Stimulated activated CD4-positive, alpha-beta T cell treated with anti-CD3 and anti-CD28 coated beads, Interleukin-1b, Interleukin-23, amount 100 ng/mL, for 24 hours (primary cell): Measurements from ENCODE around the gene PPP1R26.

Source experiments
- DNase-seq, 4 experiments: peaks; one replicate each; pipeline ENCODE4 v3.0.0-alpha.2; 2020; ENCODE audit warnings: low read depth in 4 of 4, low spot score in 1 of 4

PPP1R26 gene

DNA sequence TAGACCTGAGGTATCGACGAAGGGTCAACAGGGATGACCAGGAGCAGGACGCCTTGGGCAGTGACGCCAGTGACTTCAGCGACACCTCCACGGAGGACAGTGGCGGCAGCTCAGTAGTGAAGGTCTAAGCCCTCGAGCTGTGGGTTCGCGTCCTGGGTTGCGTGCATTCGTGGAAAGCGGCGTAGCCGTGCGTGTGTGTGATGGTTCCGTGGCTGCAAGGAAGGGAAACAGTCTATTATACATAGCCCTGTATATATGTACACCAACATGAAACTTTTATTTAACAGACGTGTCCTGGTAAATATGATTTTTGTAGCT lies 8.4 kb downstream of the PPP1R26 start:
- no peak for DNase-seq

- DNase-seq, result no peak
Measured at GRCh38 chr9:135488527-135488926, 8.9 kb downstream of the PPP1R26 start.

DNA sequence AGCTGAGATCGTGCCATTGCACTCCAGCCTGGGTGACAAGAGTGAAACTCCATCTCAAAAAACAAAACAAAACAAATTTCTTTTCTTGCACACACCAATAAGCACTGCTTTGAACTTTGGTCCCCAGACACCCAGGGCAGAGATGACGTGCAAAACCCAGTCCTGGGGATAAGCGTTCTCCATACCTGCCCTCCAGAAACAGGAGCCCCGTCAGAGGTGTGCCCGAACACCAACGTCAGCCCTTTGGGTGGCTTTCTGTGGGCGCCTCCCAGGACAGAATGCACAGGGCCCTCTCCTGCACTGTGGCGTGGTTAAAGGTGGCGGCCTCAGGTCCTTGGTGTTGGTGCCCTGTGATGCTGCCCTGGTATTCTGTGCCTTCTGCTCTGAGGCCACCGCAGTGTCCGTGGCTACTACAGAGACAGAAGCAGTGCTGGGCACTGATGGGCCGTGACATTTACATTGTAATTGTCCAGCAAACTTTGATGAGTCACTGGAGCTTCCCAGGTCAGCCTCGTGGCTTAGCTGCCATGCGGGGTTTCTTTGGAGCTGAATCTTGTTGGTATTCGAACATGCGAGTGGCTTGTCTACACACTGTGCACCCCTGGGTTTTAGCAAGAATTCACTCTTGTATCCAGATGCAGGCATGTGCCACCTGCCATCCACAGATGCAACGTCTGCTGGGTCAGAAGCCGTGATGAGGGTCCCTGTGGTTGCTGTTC lies 9.8 kb downstream of the PPP1R26 start:
- no peak for DNase-seq

- no peak for DNase-seq
Measured at GRCh38 chr9:135490166-135490870, 10.7 kb downstream of the PPP1R26 start.

DNA sequence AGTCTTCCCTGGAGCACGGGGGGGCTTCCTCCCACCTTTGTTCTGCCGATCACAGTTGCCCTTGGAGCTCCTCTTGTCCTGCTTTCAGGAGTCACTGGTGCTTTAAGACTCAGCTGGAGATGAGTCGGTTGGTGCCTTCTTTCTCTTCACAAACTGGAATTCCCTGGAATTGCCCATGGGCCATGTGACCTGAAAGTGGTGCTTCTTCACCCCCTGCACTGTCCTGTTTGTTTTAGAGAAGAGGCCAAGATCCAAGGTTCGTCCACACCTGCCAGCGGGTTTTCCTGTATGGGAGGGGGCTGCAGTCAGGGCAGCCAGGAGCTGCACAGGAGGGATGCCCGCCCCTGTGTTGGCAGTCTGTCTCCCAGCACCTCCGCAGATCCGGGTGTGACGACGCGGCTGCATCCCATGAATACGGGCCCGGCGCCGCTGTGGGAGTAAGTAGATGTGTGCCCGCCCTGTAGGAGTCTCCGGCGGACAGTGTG lies 11.4 kb downstream of the PPP1R26 start:
- no peak for DNase-seq

- DNase-seq, result no peak
Measured at GRCh38 chr9:135491764-135492163, 12.2 kb downstream of the PPP1R26 start.

- DNase-seq, result no peak
Measured at GRCh38 chr9:135492886-135493669, 13.5 kb downstream of the PPP1R26 start.

- no peak for DNase-seq
Measured at GRCh38 chr9:135494791-135495559, 15.4 kb downstream of the PPP1R26 start.

DNA sequence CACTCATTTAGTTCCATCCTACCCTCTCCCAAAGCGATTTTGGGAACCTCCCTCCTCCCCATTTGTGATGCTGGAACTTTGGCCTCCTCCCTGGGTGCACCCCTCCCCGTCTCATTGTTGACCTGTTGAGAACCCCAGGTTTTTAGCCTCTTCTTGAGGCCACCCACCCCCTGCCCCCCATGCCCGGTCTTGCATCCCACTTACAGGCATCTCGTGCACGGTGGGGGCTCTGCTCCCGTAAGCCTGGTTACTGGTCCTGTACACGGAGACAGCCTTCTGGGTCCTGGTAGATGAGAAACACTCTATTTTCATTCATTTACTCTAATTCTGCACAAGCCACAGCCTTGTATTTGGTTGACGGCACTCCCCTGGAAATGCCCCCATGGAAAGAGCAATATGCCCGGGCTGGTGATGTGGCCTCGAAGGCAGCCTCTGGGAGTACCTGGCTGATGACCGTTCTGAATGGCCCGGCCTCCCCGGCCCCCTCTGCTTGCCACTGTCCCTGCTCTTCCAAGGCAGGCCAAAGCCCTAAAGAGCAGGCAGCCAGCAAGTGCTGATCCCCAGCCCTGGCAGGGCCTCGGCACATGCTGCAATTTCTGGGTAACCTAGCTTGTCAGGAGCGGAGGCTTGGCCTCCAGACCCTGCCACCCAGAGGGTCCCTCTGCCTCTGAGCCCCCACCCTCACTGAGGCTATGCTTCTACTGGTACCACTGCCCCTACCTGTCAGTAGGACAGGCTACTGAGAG lies 19.0 kb downstream of the PPP1R26 start:
- DNase-seq, result no peak

DNA sequence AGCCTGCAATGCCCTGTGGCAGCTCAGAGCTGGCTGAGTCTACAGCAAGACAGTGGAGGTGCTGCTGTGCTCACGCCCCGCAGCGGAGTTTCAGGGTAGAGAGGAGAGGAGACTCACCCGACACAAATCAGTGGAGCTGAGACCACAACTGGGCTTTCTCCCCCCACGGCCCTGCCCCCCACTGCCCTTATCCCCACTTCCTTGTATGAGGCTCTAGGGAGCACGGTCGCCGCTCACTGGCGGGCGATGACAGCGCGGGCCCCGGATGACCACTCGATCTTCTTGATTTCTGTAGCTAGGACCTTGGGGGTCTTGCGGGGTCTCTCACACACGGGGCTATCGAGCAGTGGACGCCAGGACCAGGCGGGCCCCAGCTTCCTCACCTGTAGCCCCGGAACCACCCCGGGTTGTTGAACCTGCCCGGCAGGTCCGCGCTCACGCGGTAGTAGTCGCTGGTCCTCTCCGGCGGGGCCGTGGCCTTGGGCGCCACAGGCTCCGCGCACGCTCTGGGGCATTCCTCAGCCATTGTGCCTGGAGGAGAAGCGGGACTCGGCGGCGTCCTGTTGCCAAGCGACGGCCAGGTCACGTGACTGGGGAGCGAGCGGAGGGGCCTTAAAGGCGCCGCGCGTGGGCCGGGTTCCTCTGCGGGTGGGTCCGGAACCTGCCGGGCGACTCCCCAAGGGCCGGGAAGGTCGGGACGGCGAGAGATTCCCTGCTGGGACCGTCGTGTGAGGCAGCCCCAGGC lies 19.9 kb downstream of the PPP1R26 start:
- DNase-seq, result peak; percentile 83 to 90 (median 84)

DNA sequence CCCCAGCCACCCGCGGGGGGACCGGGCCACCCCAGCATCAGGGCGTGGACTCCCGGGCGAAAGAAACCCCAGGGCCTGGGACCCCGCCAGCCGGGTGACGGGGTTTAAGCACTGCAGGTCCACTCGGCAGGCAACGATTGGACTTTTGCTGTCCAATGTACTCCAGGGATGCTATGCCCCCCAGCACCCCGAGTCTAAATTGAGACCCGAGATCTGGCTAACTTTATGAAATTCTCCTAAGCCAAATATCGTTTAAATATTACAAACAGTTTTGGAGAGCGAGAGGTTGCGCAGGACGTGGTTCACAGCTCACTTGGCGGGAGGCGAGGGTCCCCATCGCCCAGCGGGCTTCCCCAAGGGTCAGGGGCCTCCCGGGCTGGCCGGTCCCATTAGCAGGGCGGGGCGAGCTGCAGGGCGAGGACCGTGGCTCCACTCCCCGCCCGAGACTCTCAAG lies 20.5 kb downstream of the PPP1R26 start:
- no peak for DNase-seq

GRCh38 chr9:135500525-135501260 lies 21.1 kb downstream of the PPP1R26 start, which contains the start of gene MRPS2:
Gene MRPS2 (plus strand): TSS chr9:135500682. CDS start chr9:135500711, 29 bp downstream.
- DNase-seq, result peak; percentile 64 to 75 (median 69)

- peak in 2 of 4 experiments; percentile 51 to 54 for DNase-seq
Measured at GRCh38 chr9:135501261-135502167, 21.9 kb downstream of the PPP1R26 start.

DNA sequence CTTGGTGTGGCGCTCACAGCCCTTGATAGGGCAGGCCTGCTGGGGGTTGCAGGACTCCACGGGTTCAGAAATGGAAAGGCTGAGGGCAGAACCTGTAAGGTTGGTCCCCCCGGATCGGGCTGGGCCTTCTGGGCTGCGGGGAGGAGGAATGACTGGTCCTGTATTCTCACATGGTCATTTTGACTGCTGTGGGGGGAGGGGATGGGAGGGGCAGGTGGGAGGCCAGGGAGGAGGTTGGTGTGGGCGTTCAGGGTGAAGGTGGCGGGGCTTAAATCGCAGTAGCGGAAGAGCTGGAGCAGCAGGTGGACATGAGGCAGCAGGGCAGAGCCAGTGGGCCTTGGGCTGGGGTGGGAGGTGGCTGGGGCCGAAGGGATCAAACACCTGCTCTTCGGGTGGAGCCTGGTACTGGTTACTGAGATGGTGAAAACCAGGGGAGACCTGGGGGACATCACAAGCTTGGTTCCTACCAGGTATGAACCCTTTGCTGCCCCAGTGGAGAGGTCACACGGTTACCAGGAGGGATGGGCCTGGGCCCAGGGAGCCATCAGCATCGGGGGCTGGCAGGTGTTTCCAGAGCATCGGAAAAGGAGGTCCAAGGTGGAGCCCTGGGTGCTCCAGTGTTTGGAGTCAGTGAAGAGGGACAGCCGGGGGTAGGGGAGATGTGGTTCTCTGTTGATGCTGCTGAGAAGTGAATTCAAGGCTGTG lies 22.7 kb downstream of the PPP1R26 start:
- DNase-seq, result no peak

DNA sequence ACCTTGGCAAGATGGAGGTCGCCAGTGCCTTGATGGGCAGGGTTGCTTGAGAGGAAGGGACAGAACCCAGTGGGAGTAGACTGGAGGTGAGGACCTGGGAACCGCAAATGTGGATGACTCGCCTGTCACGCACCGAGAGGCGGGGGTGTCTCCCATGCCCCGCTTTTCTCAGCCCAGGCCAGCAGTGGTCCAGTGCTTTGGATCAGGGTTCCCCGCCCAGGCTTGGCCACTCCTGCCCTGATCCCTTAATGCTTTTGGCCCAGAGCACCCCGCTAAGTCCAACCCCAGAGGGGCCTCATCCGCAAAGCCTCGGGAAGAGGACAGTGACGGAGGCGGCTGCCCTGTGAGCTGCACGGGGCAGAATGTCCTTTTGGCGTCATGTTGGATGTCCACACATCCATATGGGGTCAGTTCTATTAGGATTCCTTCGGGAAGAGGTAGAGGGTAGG lies 23.3 kb downstream of the PPP1R26 start:
- DNase-seq, result no peak

- no peak for DNase-seq
Measured at GRCh38 chr9:135503371-135504261, 24.0 kb downstream of the PPP1R26 start.
